Gastroesophageal sphincter (tissue), 4 donors: ENCODE results near the gene CSNK1D. TPM values are rescaled to one million over a fixed set of nuclear protein-coding genes. Genes with fewer than 3 reads are reported as not detected.

Source experiments
- ATAC-seq: fragments of 150-250 bp; one replicate; pipeline ENCODE4 v1.9.1; 2016; ENCODE audit warnings: mild to moderate bottlenecking, moderate library complexity
- H3K27ac ChIP-seq, 4 donors: fragments of 200-600 bp; sonication (generic) in 3 of 4; 1 replicate in 3 of 4; 2 replicates in 1 of 4; pipeline ENCODE4 v1.5.1; 2016 to 2019
- H3K27me3 ChIP-seq: fragments of 200-600 bp; sonication (generic); one replicate; pipeline ENCODE4 v1.5.1; 2019
- H3K36me3 ChIP-seq, 2 donors: fragments of 200-600 bp; sonication (generic); one replicate each; pipeline ENCODE4 v1.5.1; 2019; ENCODE audit warnings: control low read depth in 1 of 2
- H3K4me1 ChIP-seq, 3 donors: fragments of 200-600 bp; sonication (generic); 1 replicate in 2 of 3; 2 replicates in 1 of 3; pipeline ENCODE4 v1.5.1; 2016 to 2019; ENCODE audit warnings: control low read depth in 2 of 3
- H3K4me3 ChIP-seq, 2 donors: fragments of 200-600 bp; sonication (generic); one replicate each; pipeline ENCODE4 v1.5.1; 2019; ENCODE audit warnings: mild to moderate bottlenecking in 1 of 2, moderate library complexity in 1 of 2
- H3K9me3 ChIP-seq, 3 donors: fragments of 200-600 bp; sonication (generic); one replicate each; pipeline ENCODE4 v1.5.1; 2017 to 2019; ENCODE audit warnings: control low read depth in 2 of 3
- CTCF ChIP-seq, 4 experiments: fragments of 200-600 bp in 2 of 4; fragments of 450-650 bp in 2 of 4; sonication (generic) in 1 of 4; IDR thresholded peaks; one replicate each; pipeline ENCODE4 v1.5.1; 2017 to 2019; ENCODE audit warnings: antibody characterized with exemption in 4 of 4, mild to moderate bottlenecking in 2 of 4, moderate library complexity in 2 of 4
- EP300 ChIP-seq: sonication (generic); formaldehyde crosslinking; IDR thresholded peaks from one replicate; pipeline ENCODE4 v1.6.1; 2017; ENCODE audit warnings: antibody characterized with exemption, mild to moderate bottlenecking
- POLR2A ChIP-seq, 2 donors: fragments of 450-650 bp; IDR thresholded peaks; one replicate each; pipeline ENCODE4 v1.6.1; 2017; ENCODE audit warnings: antibody characterized with exemption in 2 of 2, mild to moderate bottlenecking in 2 of 2, moderate library complexity in 1 of 2
- POLR2AphosphoS5 ChIP-seq: sonication (generic); formaldehyde crosslinking; IDR thresholded peaks from one replicate; pipeline ENCODE4 v1.6.1; 2017; ENCODE audit warnings: antibody characterized with exemption
- WGBS, 2 donors: methylation state at CpG; one replicate each; pipeline ENCODE4 v1.1.5; 2018; ENCODE audit warnings: low coverage in 1 of 2; 5-methylcytosine and 5-hydroxymethylcytosine counted together
- total RNA-seq, 4 donors: library from RNA; depleted of rRNA; stranded (reverse); fragments of >200 nt; gene quantifications; one replicate each; pipeline ENCODE4 v1.1.0, GENCODE V29; 2016

Gene CSNK1D
- total RNA-seq, 4 donors from 2014 or later, result 23.4 to 92.1 (median 72.4) TPM

GRCh38 chr17:82269138-82269881 is 4.2 kb downstream of the CSNK1D start:
- H3K4me3 ChIP-seq, result no peak overlapping the region
- H3K27ac ChIP-seq, result peak overlapping the region in 3 of 4 donors; percentile 97 to 100 (median 100)
- 51 to 63% methylated on average over 4 to 5 of the region's 10 CpGs for WGBS, 2 donors
- TF ChIP-seq EP300 (no peak), CTCF (IDR thresholded peaks at IDR 0.05) (no peak), POLR2A (IDR thresholded peaks at IDR 0.05) (no peak), POLR2AphosphoS5 (no peak)
- peaks cover 0 to 49% of the 10 kb centered on the region in 2 donors for H3K36me3 ChIP-seq
- ATAC-seq, result no peak
- H3K9me3 ChIP-seq, result no peaks in the 10 kb centered on the region
- H3K27me3 ChIP-seq, result no peaks in the 10 kb centered on the region
- H3K4me1 ChIP-seq, result peaks cover 2 to 87% (median 65%) of the 10 kb centered on the region in 3 donors

- TF ChIP-seq POLR2AphosphoS5 (peak; percentile 83), CTCF (IDR thresholded peaks at IDR 0.05) (no peak)
- Histone ChIP-seq H3K27ac (peak overlapping the region; percentile 92 to 100 (median 98)), H3K9me3 (no peaks in the 10 kb centered on the region), H3K36me3 (peaks cover 0 to 64% of the 10 kb centered on the region in 2 donors), H3K27me3 (no peaks in the 10 kb centered on the region), H3K4me1 (peaks cover 2 to 95% (median 58%) of the 10 kb centered on the region in 3 donors), H3K4me3 (peak overlapping the region in 1 of 2 donors; percentile 30)
- peak; percentile 99 for ATAC-seq
- WGBS, 2 donors, result 0 to 19% methylated on average over 4 to 9 of the region's 21 CpGs
Measured at GRCh38 chr17:82267575-82268379, 5.7 kb downstream of the CSNK1D start.

- Histone ChIP-seq H3K4me3 (no peak overlapping the region), H3K27ac (peak overlapping the region; percentile 92 to 100 (median 98)), H3K9me3 (no peaks in the 10 kb centered on the region), H3K36me3 (peaks cover 0 to 70% of the 10 kb centered on the region in 2 donors), H3K27me3 (no peaks in the 10 kb centered on the region), H3K4me1 (peaks cover 2 to 93% (median 46%) of the 10 kb centered on the region in 3 donors)
- ATAC-seq, result no peak
- WGBS, 2 donors, result 81% methylated on average over 7 of the region's 10 CpGs
- TF ChIP-seq EP300 (no peak), POLR2AphosphoS5 (no peak), CTCF (IDR thresholded peaks at IDR 0.05) (no peak), POLR2A (IDR thresholded peaks at IDR 0.05) (no peak)
Measured at GRCh38 chr17:82266142-82266541, 7.4 kb downstream of the CSNK1D start.

- no peak for TF ChIP-seq EP300
- TF ChIP-seq CTCF (IDR thresholded peaks at IDR 0.05), result no peak
- TF ChIP-seq POLR2AphosphoS5, result no peak
- TF ChIP-seq POLR2A (IDR thresholded peaks at IDR 0.05), result no peak
- Histone ChIP-seq H3K4me3 (no peak overlapping the region), H3K27me3 (no peaks in the 10 kb centered on the region), H3K9me3 (no peaks in the 10 kb centered on the region), H3K4me1 (peaks cover 2 to 71% (median 25%) of the 10 kb centered on the region in 3 donors), H3K36me3 (peaks cover 0 to 78% of the 10 kb centered on the region in 2 donors), H3K27ac (peak overlapping the region in 2 of 4 donors; percentile 41 to 100)
- no peak for ATAC-seq
- WGBS, 2 donors, result 20 to 78% methylated on average over 1 to 7 of the region's 9 CpGs
Measured at GRCh38 chr17:82263641-82264040, 9.9 kb downstream of the CSNK1D start.
